Amniotic stem cell (primary cell): ENCODE data around the gene FBXL17.

Experiments
- DNase-seq: peaks from one replicate; lab custom pipeline; 2025; lab: John Stamatoyannopoulos, UW

FBXL17 gene

GRCh38 chr5:107858788-107859187 is 523.1 kb downstream of the FBXL17 start:
- DNase-seq = no peak

GRCh38 chr5:107858324-107858723 is 523.6 kb downstream of the FBXL17 start:
- DNase-seq = no peak

- DNase-seq = no peak
Observed at GRCh38 chr5:107857785-107858184, 524.1 kb downstream of the FBXL17 start.

GRCh38 chr5:107855171-107855570 is 526.7 kb downstream of the FBXL17 start:
- no peak for DNase-seq

- no peak for DNase-seq
Observed at GRCh38 chr5:107853696-107854095, 528.2 kb downstream of the FBXL17 start.

- DNase-seq = no peak
Observed at GRCh38 chr5:107853031-107853430, 528.9 kb downstream of the FBXL17 start.

GRCh38 chr5:107849118-107849517 is 532.8 kb downstream of the FBXL17 start:
- DNase-seq = no peak

- DNase-seq = no peak
Observed at GRCh38 chr5:107840592-107840991, 541.3 kb downstream of the FBXL17 start.

- DNase-seq = no peak
Observed at GRCh38 chr5:107840161-107840560, 541.7 kb downstream of the FBXL17 start.

- DNase-seq = no peak
Observed at GRCh38 chr5:107835096-107835495, 546.8 kb downstream of the FBXL17 start.

- no peak for DNase-seq
Observed at GRCh38 chr5:107832746-107833145, 549.2 kb downstream of the FBXL17 start.

GRCh38 chr5:107831612-107832395 is 550.1 kb downstream of the FBXL17 start:
- no peak for DNase-seq

- no peak for DNase-seq
Observed at GRCh38 chr5:107830750-107831149, 551.1 kb downstream of the FBXL17 start.

GRCh38 chr5:107826311-107827000 is 555.4 kb downstream of the FBXL17 start:
- no peak for DNase-seq

GRCh38 chr5:107824821-107825220 is 557.1 kb downstream of the FBXL17 start:
- no peak for DNase-seq

GRCh38 chr5:107821288-107821687 is 560.6 kb downstream of the FBXL17 start:
- no peak for DNase-seq

GRCh38 chr5:107820429-107820828 is 561.5 kb downstream of the FBXL17 start:
- DNase-seq = no peak

- DNase-seq = no peak
Observed at GRCh38 chr5:107817951-107818350, 563.9 kb downstream of the FBXL17 start.

- no peak for DNase-seq
Observed at GRCh38 chr5:107817436-107817835, 564.5 kb downstream of the FBXL17 start.

- DNase-seq = no peak
Observed at GRCh38 chr5:107815109-107815508, 566.8 kb downstream of the FBXL17 start.

- no peak for DNase-seq
Observed at GRCh38 chr5:107814183-107814827, 567.6 kb downstream of the FBXL17 start.

GRCh38 chr5:107813559-107813958 is 568.3 kb downstream of the FBXL17 start:
- no peak for DNase-seq

GRCh38 chr5:107812570-107813141 is 569.2 kb downstream of the FBXL17 start:
- peak; percentile 50 for DNase-seq
